Transverse colon (tissue), 3 donors: Measurements from ENCODE around the gene CCNF.

Experiments used
- EP300 ChIP-seq: sonication (generic); formaldehyde crosslinking; IDR thresholded peaks from one replicate; pipeline ENCODE4 v1.6.1; 2017; ENCODE audit warnings: antibody characterized with exemption, low read depth
- POLR2A ChIP-seq: fragments of 450-650 bp; IDR thresholded peaks from one replicate; pipeline ENCODE4 v1.6.1; 2016; ENCODE audit warnings: antibody characterized with exemption, mild to moderate bottlenecking, moderate library complexity
- TF ChIP-seq, protein P1 (sequence below), 5 experiments: fragments of 200-600 bp in 3 of 5; fragments of 450-650 bp in 2 of 5; sonication (generic) in 3 of 5; IDR thresholded peaks; 1 replicate in 2 of 5; 2 replicates in 3 of 5; pipeline ENCODE4 v1.5.1; 2016 to 2017; ENCODE audit warnings: antibody characterized with exemption in 5 of 5, inconsistent platforms in 3 of 5, mild to moderate bottlenecking in 2 of 5, moderate library complexity in 1 of 5

DNA sequence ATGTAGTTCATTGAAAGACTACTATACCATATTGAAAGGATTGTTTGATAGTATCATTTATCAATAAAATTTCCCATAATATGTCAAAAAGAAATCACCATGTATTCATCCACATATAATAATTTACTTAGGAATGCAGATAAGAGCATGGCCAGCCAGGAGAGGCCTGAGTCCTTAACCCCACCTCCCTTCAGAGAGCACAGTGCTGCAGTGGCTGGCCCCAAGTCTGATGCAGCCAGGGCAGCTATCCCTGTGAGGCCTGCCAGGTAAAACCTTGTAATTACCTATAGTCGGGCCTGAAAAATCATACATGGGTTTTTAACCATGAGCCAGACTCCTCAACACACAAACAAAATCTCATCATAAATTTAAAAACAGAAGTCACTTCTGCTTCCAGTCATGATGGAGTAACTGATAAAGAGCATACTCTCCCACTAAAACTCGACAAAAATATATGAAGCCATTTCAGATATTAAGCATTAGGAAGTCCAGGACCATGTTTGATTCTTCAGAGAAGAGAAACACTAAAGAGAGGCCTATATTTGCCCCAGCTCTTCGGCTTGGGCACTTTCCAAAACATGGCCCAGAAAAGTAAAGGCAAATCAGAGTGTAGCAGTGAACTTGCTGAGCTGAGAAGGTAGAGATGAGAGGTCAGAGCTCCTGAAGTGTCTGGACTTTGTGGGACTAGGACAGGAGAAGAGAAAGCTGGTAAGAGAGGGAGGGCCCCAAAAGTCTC is 40.9 kb upstream of the CCNF start:
- no peak for TF ChIP-seq POLR2A
- TF ChIP-seq, protein P1, sequence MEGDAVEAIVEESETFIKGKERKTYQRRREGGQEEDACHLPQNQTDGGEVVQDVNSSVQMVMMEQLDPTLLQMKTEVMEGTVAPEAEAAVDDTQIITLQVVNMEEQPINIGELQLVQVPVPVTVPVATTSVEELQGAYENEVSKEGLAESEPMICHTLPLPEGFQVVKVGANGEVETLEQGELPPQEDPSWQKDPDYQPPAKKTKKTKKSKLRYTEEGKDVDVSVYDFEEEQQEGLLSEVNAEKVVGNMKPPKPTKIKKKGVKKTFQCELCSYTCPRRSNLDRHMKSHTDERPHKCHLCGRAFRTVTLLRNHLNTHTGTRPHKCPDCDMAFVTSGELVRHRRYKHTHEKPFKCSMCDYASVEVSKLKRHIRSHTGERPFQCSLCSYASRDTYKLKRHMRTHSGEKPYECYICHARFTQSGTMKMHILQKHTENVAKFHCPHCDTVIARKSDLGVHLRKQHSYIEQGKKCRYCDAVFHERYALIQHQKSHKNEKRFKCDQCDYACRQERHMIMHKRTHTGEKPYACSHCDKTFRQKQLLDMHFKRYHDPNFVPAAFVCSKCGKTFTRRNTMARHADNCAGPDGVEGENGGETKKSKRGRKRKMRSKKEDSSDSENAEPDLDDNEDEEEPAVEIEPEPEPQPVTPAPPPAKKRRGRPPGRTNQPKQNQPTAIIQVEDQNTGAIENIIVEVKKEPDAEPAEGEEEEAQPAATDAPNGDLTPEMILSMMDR (IDR thresholded peaks at IDR 0.05) = no peak
- TF ChIP-seq EP300 = no peak
